Peyer's patch (tissue), 4 donors: Measurements from ENCODE around the gene SEC22B. TPM values are rescaled to one million over a fixed set of nuclear protein-coding genes. Genes with fewer than 3 reads are reported as not detected.
"Not testable (repeated sequence)": the region's sequence is repeated elsewhere in the genome, so short reads cannot be mapped to it uniquely, and the experiment has no call there.

ENCODE experiments used
- DNase-seq, 3 donors: peaks; one replicate each; pipeline ENCODE4 v3.0.0-alpha.2; 2017 to 2019
- H3K27ac ChIP-seq, 4 donors: fragments of 200-600 bp; sonication (generic); one replicate each; pipeline ENCODE4 v1.5.1; 2016 to 2019
- H3K27me3 ChIP-seq, 2 donors: fragments of 200-600 bp; sonication (generic); one replicate each; pipeline ENCODE4 v1.5.1; 2019
- H3K36me3 ChIP-seq, 3 donors: fragments of 200-600 bp; sonication (generic); one replicate each; pipeline ENCODE4 v1.5.1; 2016 to 2019
- H3K4me1 ChIP-seq, 4 donors: fragments of 200-600 bp; sonication (generic); one replicate each; pipeline ENCODE4 v1.5.1; 2016 to 2019
- H3K4me3 ChIP-seq, 4 donors: fragments of 200-600 bp; sonication (generic); 1 replicate in 3 of 4; 2 replicates in 1 of 4; pipeline ENCODE4 v1.5.1; 2016 to 2019; ENCODE audit warnings: mild to moderate bottlenecking in 1 of 4
- H3K9me3 ChIP-seq, 4 donors: fragments of 200-600 bp; sonication (generic); one replicate each; pipeline ENCODE4 v1.5.1; 2016 to 2019; ENCODE audit warnings: mild to moderate bottlenecking in 1 of 4
- small RNA-seq, 2 donors: library from RNA; depleted of rRNA; stranded (forward); fragments of <200 nt; gene quantifications; one replicate each; pipeline ENCODE3, GENCODE V24; 2016
- total RNA-seq, 4 donors: library from RNA; depleted of rRNA; stranded (reverse); fragments of >200 nt; gene quantifications; one replicate each; pipeline ENCODE4 v1.1.0, GENCODE V29; 2016

SEC22B gene
- total RNA-seq, 4 donors from 2014 or later = 19.8 to 34.3 (median 28.5) TPM

GRCh38 chr1:120105288-120105687 is 71.0 kb downstream of the SEC22B start:
- not testable (repeated sequence) for H3K27me3 ChIP-seq, H3K4me3 ChIP-seq, H3K4me1 ChIP-seq, H3K27ac ChIP-seq, H3K9me3 ChIP-seq, H3K36me3 ChIP-seq, DNase-seq

- H3K27me3 ChIP-seq, DNase-seq, H3K4me3 ChIP-seq, H3K4me1 ChIP-seq, H3K36me3 ChIP-seq, H3K9me3 ChIP-seq, H3K27ac ChIP-seq: not testable (repeated sequence)
Observed at GRCh38 chr1:120103768-120104167, 72.6 kb downstream of the SEC22B start.

- not testable (repeated sequence) for DNase-seq, H3K36me3 ChIP-seq, H3K4me3 ChIP-seq, H3K4me1 ChIP-seq, H3K27ac ChIP-seq, H3K27me3 ChIP-seq, H3K9me3 ChIP-seq
Observed at GRCh38 chr1:120101593-120101992, 74.7 kb downstream of the SEC22B start.

Small RNAs within 50 kb of the gene (small RNA-seq; reads per million reads assigned to genes)
- gene RNU6-465P = 0 reads per million in 2 donors

Other genes with a start within 250 kb of the SEC22B start
- 10 to 100 TPM; 35.5 to 47.6 (median 40.3) TPM for gene NOTCH2, start 106.9 kb downstream of the SEC22B start, total RNA-seq
- 10 to 100 TPM in 2 of 4 donors, 1 to 10 TPM in 2; 3.5 to 48.7 (median 9.1) TPM for gene NBPF8, start 238.5 kb upstream of the SEC22B start, total RNA-seq